Esophagus squamous epithelium (tissue), 4 donors: ENCODE results near the gene IGF2BP1.

Experiments used
- CTCF ChIP-seq, 6 experiments: fragments of 450-650 bp in 4 of 6; fragments of 200-600 bp in 2 of 6; sonication (generic) in 2 of 6; IDR thresholded peaks; one replicate each; pipeline ENCODE4 v1.5.1; 2016 to 2019; ENCODE audit warnings: antibody characterized with exemption in 6 of 6, mild to moderate bottlenecking in 4 of 6, moderate library complexity in 4 of 6
- POLR2A ChIP-seq, 4 donors: fragments of 450-650 bp; IDR thresholded peaks; one replicate each; pipeline ENCODE4 v1.6.1; 2017; ENCODE audit warnings: antibody characterized with exemption in 4 of 4, mild to moderate bottlenecking in 4 of 4, moderate library complexity in 3 of 4

- TF ChIP-seq CTCF (IDR thresholded peaks at IDR 0.05) = no peak
- no peak for TF ChIP-seq POLR2A (IDR thresholded peaks at IDR 0.05)
These were observed 52.1 kb downstream of the IGF2BP1 start for GRCh38 chr17:49049265-49049664.
